GM13976 (cell line): Measurements from ENCODE around the gene LARP1B.
"Not testable (repeated sequence)": the region's sequence is repeated elsewhere in the genome, so short reads cannot be mapped to it uniquely, and the experiment has no call there.

Experiments
- DNase-seq: peaks from one replicate; pipeline ENCODE4 v3.0.0; 2012; ENCODE audit warnings: low spot score
- in situ Hi-C: fragments of 300-500 bp; cut with MboI; formaldehyde crosslinking; loops from one replicate; pipeline ENCODE4 v1.12.0; 2022; ENCODE audit warnings: low sequenced_read_pairs, mixed read lengths, inconsistent platforms; ENCODE audit not compliant: unreplicated experiment
- TF ChIP-seq, protein P1 (sequence below): IDR thresholded peaks from 2 replicates; pipeline ENCODE4 v1.5.1; 2012; ENCODE audit warnings: borderline replicate concordance, mild to moderate bottlenecking; ENCODE audit not compliant: insufficient read depth; ENCODE audit errors: extremely low read depth, missing control alignments, control extremely low read depth

The LARP1B gene

DNA sequence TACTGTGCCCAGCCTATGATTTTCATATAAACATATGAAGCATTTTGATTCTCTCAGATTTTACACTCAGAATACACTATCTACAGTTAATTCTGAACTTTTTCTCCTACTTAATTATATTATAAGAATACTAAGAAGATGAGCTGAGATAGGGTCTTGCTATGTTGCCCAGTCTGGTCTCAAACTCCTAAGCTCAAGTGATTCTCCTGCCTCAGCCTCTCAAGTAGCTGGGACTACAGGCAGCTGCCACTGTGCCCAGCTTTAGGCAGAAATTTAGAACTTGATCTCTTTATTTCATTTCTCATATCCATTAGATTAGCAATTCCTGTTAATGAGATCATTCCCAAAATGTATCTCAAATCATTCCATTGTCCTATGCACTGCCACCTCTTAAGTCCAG is 4.7 kb upstream of the LARP1B start:
- no peak for DNase-seq
- TF ChIP-seq, protein P1, sequence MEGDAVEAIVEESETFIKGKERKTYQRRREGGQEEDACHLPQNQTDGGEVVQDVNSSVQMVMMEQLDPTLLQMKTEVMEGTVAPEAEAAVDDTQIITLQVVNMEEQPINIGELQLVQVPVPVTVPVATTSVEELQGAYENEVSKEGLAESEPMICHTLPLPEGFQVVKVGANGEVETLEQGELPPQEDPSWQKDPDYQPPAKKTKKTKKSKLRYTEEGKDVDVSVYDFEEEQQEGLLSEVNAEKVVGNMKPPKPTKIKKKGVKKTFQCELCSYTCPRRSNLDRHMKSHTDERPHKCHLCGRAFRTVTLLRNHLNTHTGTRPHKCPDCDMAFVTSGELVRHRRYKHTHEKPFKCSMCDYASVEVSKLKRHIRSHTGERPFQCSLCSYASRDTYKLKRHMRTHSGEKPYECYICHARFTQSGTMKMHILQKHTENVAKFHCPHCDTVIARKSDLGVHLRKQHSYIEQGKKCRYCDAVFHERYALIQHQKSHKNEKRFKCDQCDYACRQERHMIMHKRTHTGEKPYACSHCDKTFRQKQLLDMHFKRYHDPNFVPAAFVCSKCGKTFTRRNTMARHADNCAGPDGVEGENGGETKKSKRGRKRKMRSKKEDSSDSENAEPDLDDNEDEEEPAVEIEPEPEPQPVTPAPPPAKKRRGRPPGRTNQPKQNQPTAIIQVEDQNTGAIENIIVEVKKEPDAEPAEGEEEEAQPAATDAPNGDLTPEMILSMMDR = no peak
- in situ Hi-C loops = no loop called here

DNA sequence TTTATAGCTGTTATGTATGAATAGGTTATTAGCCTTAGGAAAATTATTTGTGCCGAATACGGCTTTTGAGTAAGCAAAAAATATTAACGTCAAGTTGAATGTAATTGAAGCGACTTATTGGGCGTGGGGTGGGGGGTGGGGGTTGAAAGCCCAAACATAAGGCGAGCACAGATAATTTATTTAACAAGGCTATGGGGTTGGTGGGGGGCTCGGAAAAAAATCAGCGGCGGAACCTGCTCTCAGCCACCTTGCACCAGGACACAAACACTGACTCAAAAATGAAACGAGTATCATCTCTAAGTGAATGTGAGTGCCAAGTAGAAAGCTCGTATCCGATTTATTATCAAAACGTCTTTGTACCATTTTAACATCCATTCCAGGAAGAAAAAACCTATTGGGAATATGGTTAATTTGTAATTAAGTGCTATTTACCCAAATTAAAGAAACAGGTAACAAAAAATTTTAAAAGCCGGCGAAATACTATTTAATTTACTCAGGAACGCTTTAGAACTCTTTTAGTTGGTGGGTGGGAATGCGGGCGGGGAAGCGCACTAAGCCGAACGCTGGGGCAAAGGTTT is 902 bp upstream of the LARP1B start:
- in situ Hi-C loops = no loop called here
- peak; percentile 31 for DNase-seq
- TF ChIP-seq, protein P1 = no peak

DNA sequence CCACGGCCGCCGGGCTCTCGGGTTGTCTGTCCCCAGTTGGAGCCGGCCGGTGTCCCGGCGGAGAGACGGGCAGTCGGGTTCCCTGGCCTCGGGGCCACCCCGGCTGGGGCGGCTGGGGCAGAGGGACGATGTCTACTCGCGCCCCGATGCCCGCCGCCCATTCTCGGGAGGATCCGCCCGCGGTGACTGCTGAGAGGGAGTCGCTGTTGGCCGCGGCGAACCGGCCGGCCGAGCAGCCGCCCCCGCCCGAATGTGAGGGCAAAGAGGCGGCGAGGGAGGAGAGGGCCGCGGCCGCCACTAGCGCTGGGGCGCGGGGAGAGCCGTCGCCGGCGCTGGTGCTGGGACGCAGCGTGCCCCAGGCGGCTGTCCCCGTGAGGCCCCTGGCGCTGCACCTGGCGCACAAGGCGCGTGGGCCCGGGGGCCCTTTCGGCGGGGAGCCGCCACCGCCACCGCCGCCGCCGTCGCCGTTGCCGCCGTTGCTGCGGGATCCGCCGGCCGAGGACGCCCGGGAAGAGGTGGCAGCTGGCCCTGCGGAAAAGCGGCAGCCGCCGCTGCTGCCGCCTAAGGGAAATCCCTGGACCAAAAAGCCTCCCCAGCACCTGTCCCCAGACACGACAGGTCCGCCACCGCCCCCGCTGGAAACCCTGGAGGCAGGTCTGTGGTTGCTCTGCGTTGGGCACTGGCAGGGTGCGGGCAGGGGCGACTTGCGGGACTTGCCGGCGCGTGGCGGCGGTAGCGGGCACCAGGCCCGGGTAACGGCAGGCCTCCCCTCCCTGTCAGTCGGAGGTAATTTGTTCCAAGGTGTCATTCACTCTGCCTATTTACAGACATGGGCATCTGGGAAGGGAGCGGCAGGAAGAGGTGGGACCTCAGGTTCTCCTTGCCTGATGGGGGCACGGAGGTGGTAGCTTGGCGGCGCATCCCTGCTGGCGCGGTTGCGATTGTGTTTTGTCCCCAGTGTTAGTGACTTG is 739 bp downstream of the LARP1B start:
- TF ChIP-seq, protein P1 = no peak
- in situ Hi-C loops = no loop called here
- peak; percentile 74 for DNase-seq

DNA sequence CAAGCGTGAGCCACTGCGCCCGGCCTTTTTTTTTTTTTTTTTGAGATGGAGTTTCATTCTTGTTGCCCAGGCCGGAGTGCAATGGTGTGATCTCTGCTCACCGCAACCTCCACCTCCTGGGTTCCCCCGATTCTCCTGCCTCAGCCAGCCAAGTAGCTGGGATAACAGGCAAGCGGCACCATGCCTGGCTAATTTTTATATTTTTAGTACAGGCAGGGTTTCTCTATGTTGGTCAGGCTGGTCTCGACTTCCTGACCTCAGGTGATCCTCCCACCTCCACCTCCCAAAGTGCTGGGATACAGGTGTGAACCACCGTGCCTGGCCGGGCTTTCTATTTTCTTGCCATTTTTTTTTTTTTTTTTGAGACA is 5.3 kb downstream of the LARP1B start:
- DNase-seq, in situ Hi-C loops: not testable (repeated sequence)

DNA sequence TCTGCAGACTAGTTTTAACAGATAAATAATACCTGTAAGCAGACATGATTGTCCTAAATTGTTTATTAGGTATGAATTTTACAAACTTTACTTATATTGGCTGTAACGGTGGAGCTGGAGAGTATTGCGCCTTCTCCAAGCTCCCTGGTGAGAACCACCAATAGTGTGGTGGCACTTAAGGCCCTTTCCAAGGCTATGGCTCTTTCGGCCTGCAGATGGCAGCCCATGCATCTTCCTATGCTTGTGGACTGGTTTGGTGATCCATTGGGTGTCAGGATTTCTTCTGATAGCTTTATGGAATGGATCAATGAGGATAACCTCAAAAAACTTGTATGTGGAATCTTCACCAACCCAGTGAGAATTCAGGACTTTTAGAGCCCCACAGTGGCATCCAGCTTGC is 7.8 kb downstream of the LARP1B start:
- DNase-seq = no peak

DNA sequence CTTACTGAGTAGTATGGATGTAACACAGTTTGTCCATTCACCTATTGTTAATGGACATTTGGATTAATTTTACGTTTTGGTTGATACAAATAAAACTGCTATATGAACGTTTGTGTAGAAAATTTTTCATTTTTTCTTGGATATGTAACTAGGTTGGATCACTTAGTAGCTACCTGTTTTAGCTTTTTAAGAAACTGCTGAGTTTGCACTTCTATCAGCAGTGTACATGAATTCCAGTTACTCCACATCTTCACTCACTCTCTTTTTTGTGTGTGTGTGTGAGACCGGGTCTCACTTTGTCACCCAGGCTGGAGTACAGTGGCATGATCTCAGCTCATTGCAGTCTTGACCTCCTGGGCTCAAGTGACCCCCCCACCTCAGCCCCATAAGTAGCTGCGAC is 15.4 kb downstream of the LARP1B start:
- in situ Hi-C loops = no loop called here
- no peak for DNase-seq
- TF ChIP-seq, protein P1 = no peak

More for the DNA sequence above, 7.8 kb downstream of the LARP1B start:
- TF ChIP-seq, protein P1 = peak; percentile 20
- in situ Hi-C loops = no loop called here

DNA sequence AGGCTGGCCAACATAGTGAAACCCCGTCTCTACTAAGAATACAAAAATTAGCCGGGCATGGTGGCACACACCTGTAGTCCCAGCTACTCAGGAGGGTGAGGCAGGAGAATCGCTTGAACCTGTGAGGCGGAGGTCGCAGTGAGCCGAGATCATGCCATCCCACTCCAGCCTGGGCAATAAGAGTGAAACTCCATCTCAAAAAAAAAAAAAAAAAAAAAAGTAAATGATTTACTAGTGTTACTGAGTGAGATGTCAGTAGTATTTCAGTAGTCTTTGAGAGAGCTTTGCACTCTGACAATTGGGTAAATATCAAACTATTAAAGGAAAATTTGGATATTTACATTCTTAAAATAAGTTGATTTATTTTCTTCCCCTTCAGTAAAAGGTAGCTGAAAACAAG is 34.2 kb downstream of the LARP1B start:
- DNase-seq, in situ Hi-C loops: not testable (repeated sequence)
